HepG2 (cell line): Measurements from ENCODE around the gene HNRNPA2B1.

Experiments used
- ATF1 ChIP-seq: IDR thresholded peaks from 2 replicates; pipeline ENCODE4 v1.6.1; 2016; ENCODE audit warnings: mild to moderate bottlenecking, control low read depth
- ATF3 ChIP-seq: sonication (generic); formaldehyde crosslinking; IDR thresholded peaks from 2 replicates; pipeline ENCODE4 v1.4.0; 2020; ENCODE audit warnings: missing genetic modification reagents
- FOXK1 ChIP-seq: sonication (generic); formaldehyde crosslinking; IDR thresholded peaks from 2 replicates; pipeline ENCODE4 v1.4.0; 2020; ENCODE audit warnings: low read depth, missing genetic modification reagents, borderline replicate concordance
- NR3C1 ChIP-seq: sonication (generic); formaldehyde crosslinking; IDR thresholded peaks from 2 replicates; pipeline ENCODE4 v1.4.0; 2020; ENCODE audit warnings: missing genetic modification reagents
- SALL2 ChIP-seq: sonication (generic); formaldehyde crosslinking; IDR thresholded peaks from 2 replicates; pipeline ENCODE4 v1.8.1; 2023; ENCODE audit warnings: mild to moderate bottlenecking, missing genetic modification reagents, inconsistent platforms
- SP4 ChIP-seq: sonication (generic); formaldehyde crosslinking; IDR thresholded peaks from 2 replicates; pipeline ENCODE4 v1.8.1; 2023; ENCODE audit warnings: mild to moderate bottlenecking, missing genetic modification reagents
- ZC3H4 ChIP-seq: sonication (generic); formaldehyde crosslinking; IDR thresholded peaks from 2 replicates; pipeline ENCODE4 v1.4.0; 2020; ENCODE audit warnings: missing genetic modification reagents, borderline replicate concordance
- ZHX1 ChIP-seq: sonication (generic); formaldehyde crosslinking; IDR thresholded peaks from 2 replicates; pipeline ENCODE4 v1.8.1; 2022; ENCODE audit warnings: low read depth, mild to moderate bottlenecking, missing genetic modification reagents
- ZNF24 ChIP-seq: fragments of 450-650 bp; IDR thresholded peaks from 2 replicates; pipeline ENCODE4 v1.6.1; 2017; ENCODE audit warnings: antibody characterized with exemption, mild to moderate bottlenecking
- ZNF605 ChIP-seq: sonication (generic); formaldehyde crosslinking; IDR thresholded peaks from 2 replicates; pipeline ENCODE4 v1.8.0; 2022; ENCODE audit warnings: mild to moderate bottlenecking, missing genetic modification reagents
- ZNF766 ChIP-seq: sonication (generic); formaldehyde crosslinking; IDR thresholded peaks from 2 replicates; pipeline ENCODE4 v1.5.0; 2020; ENCODE audit warnings: missing genetic modification reagents, borderline replicate concordance
- TF ChIP-seq, protein P1 (sequence below): IDR thresholded peaks from 2 replicates; pipeline ENCODE4 v1.6.1; 2012; ENCODE audit warnings: inconsistent platforms
- TF ChIP-seq, protein P2 (sequence below): sonication (generic); formaldehyde crosslinking; IDR thresholded peaks from 2 replicates; pipeline ENCODE4 v1.5.0; 2020; ENCODE audit warnings: mild to moderate bottlenecking, missing genetic modification reagents, moderate library complexity

- TF ChIP-seq, protein P1, sequence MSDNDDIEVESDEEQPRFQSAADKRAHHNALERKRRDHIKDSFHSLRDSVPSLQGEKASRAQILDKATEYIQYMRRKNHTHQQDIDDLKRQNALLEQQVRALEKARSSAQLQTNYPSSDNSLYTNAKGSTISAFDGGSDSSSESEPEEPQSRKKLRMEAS: no peak
- no peak for TF ChIP-seq ATF3 (CRISPR knock-in tag)
- TF ChIP-seq ZC3H4 (CRISPR knock-in tag): no peak
- TF ChIP-seq ZNF766 (CRISPR knock-in tag): no peak
- no peak for TF ChIP-seq ZNF605 (CRISPR knock-in tag)
- TF ChIP-seq FOXK1 (CRISPR knock-in tag): no peak
- TF ChIP-seq, protein P2, sequence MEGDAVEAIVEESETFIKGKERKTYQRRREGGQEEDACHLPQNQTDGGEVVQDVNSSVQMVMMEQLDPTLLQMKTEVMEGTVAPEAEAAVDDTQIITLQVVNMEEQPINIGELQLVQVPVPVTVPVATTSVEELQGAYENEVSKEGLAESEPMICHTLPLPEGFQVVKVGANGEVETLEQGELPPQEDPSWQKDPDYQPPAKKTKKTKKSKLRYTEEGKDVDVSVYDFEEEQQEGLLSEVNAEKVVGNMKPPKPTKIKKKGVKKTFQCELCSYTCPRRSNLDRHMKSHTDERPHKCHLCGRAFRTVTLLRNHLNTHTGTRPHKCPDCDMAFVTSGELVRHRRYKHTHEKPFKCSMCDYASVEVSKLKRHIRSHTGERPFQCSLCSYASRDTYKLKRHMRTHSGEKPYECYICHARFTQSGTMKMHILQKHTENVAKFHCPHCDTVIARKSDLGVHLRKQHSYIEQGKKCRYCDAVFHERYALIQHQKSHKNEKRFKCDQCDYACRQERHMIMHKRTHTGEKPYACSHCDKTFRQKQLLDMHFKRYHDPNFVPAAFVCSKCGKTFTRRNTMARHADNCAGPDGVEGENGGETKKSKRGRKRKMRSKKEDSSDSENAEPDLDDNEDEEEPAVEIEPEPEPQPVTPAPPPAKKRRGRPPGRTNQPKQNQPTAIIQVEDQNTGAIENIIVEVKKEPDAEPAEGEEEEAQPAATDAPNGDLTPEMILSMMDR (CRISPR knock-in tag): no peak
- TF ChIP-seq SALL2: no peak
- no peak for TF ChIP-seq SP4 (CRISPR knock-in tag)
- no peak for TF ChIP-seq NR3C1
- no peak for TF ChIP-seq ZHX1 (CRISPR knock-in tag)
- no peak for TF ChIP-seq ATF1
- no peak for TF ChIP-seq ZNF24
Observed at GRCh38 chr7:26156451-26157420, 43.8 kb downstream of the HNRNPA2B1 start.
